NOMO-1 (cell line): ENCODE measurements around the gene UNC119B.
A peak's percentile ranks its signal among the peaks of the same experiment; 100 is the strongest.
"Not testable (repeated sequence)": the region's sequence is repeated elsewhere in the genome, so short reads cannot be mapped to it uniquely, and the experiment has no call there.

ENCODE experiments used
- DNase-seq, 2 experiments: peaks; one replicate each; lab custom pipeline; 2025; ENCODE audit not compliant: unreplicated experiment in 2 of 2; lab: John Stamatoyannopoulos, UW

The UNC119B gene

DNA sequence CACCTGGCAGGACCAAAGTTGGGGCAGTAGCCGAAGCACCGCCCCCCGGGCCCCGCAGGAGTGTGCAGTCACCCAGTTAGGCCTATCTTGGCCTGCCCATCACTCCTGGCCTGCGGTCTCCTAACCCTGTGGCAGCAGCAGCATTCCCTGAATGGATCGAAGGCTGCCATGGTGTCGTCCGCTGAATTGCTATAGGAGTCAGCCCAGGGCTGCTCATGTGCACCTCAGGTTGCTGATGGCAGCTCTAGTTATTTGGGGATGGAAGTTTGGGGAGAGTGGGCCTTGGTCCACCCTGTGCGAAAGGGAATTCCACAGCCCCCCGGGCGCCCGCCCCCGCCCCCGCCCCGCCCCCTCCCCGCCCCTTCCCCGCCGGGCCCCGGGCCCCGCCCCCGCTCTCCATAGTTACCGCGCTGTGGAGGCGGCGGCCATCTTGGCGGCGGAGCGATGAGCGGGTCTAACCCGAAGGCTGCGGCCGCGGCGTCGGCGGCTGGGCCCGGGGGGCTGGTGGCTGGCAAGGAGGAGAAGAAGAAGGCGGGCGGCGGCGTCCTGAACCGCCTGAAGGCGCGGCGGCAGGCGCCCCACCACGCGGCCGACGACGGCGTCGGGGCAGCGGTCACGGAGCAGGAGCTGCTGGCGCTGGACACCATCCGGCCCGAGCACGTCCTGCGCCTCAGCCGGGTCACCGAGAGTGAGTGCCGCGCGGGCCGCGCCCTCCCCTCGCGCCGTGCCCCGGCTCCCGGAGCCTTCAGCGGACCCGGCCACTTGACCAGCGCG is at the start of gene UNC119B:
Gene UNC119B (plus strand): TSS at position 428 of the 774 bp plus-strand sequence. CDS start 17 bp downstream, at position 445.
- DNase-seq = peak; percentile 43 to 45

GRCh38 chr12:120661432-120661831 is 48.8 kb upstream of the UNC119B start:
- no peak for DNase-seq

DNA sequence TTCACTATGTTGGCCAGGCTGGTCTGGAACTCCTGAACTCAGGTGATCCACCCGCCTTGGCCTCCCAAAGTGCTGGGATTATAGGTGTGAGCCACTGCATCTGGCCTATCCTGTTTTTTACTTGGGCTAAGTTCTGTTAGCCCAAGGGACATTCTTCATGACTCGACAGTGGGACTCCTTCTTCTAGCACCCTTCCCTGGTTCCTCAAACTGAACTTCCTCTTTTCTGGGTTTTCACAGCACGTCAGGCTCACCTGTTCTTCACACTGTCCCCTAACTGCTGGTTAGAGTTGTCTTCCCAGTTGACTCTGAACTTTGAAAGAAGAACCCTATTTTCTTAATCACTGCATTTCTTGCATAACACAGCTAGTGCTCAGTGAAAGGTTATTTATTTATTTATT is 47.4 kb upstream of the UNC119B start:
- peak; percentile 40 to 79 for DNase-seq

DNA sequence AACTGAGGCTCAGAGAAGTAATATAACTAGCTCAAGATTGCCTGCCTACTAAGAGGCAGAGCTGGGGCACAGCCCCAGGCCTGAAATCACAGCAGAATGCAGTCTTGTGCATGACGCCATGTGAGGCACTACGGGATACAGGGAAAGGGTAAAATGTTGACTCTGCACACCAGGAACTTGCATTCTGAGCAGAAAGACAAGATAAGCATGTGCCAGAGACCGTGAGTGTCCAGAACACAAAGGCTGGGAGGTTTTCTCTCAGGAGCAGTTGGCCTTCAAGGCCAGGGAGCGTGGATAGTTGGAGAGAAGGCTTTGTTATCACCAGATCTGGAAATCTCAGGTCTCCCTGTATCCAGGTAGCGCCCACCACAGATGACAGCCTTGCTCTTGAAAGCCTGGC is 46.5 kb upstream of the UNC119B start:
- no peak for DNase-seq

DNA sequence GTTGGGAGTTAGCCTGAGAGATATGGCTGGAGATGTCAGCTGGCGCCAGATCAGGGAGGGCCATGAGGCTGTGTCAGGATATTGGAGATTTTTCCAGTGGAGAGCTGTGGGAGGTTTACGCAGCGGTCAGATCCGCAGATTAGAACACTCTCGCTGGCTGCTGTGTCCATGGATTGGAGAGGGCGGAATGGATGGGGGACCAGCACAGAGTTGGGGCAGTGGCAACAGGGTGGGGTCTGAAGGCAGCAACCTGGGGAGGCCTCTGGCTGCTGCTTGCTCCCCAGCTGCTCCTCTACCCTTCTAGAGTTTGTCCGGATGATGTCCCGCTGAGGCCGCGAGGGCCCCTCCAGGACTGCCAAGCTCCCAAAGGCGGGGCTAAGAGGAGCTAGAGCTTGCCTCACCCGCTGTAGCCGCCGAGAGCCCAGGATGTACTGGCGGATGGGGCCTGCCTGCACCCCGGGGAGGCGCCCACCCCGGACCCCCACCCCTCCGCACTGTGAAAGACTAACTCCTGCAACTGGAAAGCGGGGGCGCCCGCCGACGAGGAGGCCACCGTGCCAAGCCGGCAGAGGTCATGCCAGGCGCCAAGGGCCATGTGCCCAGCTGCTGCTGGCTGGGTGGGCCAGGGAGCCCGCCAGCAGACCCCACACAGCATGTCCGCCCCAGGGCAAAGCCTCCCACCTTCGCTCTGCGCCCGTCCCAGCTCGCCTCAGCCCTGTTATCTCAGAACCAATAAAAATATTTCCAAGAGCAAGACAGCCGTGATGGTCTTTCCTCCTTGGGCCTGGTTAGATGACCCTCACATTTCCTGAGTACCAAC is 43.5 kb upstream of the UNC119B start:
- DNase-seq = no peak

- DNase-seq = no peak
Observed at GRCh38 chr12:120668091-120668867, 42.0 kb upstream of the UNC119B start.

- no peak for DNase-seq
Observed at GRCh38 chr12:120668868-120669840, 41.1 kb upstream of the UNC119B start.

DNA sequence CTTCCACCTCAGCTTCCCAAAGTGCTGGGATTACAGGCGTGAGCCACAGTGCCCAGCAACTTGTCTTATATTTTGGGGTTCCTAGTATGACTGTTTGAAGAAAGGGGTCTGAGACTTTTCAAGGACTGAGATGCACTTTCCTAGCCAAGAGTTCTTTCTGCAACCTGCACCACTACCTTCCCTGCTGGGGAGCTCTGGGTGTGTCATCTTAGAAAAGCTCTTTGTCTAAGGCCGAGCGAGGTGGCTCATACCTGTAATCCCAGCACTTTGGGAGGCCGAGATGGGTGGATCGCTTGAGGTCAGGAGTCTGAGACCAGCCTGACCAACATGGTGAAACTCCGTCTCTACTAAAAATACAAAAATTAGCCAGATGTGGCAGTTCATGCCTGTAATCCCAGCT is 40.0 kb upstream of the UNC119B start:
- not testable (repeated sequence) for DNase-seq

DNA sequence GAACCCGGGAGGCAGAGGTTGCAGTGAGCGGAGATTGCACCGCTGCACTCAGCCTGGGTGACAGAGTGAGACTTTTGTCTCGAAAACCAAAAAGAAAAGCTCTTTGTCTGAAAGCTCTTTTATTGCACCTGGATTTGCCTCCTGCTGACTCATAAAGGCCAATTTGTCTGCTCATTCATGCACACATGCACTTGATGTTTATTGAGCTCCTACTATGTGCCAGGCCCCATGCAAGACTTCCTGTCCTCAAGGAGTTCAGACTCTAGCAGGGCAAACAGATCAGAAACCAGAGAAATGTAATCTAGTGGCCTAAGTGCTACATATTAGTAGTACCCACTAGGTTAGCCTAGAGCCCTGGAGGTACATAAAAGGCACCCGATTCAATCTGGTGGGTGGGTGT is 39.6 kb upstream of the UNC119B start:
- no peak for DNase-seq

DNA sequence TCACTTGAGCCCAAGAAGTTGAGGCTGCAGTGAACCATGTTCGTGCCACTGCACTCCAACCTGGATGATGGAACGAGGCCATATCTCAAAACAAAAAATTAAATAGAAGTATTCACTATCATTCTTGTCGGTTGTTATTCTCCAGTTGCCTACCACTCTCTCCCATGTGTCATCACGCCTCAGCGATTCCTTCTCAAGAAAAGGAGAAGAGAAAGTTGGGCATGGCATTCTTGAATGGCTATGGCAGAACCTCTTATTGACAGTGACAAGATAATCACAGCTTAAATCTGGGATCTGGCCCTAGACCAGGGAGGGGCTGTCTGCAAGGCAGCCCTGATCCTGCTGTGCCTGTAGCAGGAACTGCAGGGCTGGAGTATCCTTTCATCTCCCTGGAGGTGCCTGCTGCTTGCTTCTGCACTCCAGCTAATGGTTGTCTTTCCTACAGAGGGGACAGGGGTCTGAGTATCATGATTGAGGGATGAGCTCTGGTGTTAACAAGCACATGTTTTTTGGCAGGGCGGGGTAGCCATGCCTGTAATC is 36.1 kb upstream of the UNC119B start:
- peak; percentile 56 to 62 for DNase-seq

DNA sequence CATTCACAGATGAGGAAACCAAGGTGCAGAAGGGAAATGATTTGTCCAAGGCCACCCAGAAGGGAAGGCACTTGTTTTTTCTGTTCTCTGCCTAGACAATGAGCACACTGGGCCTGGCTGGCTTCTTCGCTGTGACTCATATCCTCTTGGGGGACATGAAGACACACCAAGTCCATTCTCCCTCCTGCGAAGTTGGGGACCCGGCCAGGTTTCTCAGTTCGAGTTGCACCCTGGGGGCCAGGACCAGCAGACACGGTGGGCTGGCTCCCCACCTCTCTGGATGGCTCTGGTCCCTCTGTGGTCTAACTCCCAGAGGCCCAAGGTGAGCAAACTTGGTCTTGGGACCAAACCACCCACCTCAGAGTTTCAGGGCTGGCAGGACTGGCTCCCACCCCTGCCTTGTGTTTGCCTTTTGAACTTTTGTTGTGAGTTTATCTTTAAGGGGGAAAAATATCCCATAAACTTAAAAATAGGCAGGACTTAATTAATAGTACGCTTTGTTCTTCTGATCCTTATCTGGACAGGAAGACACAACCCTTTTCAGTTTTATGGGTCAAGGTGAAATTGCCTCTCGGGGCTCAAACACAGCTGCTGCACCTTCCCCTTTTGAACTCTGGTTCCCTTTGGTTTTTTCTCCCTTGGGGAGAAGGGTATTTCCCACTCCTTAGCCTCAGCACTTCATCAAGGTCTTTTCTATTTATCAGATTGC is 32.3 kb upstream of the UNC119B start:
- peak; percentile 14 to 61 for DNase-seq

- peak in 1 of 2 experiments; percentile 21 for DNase-seq
Observed at GRCh38 chr12:120678572-120678971, 31.7 kb upstream of the UNC119B start.

- DNase-seq = peak; percentile 15 to 33
Observed at GRCh38 chr12:120680165-120680738, 30.0 kb upstream of the UNC119B start.

DNA sequence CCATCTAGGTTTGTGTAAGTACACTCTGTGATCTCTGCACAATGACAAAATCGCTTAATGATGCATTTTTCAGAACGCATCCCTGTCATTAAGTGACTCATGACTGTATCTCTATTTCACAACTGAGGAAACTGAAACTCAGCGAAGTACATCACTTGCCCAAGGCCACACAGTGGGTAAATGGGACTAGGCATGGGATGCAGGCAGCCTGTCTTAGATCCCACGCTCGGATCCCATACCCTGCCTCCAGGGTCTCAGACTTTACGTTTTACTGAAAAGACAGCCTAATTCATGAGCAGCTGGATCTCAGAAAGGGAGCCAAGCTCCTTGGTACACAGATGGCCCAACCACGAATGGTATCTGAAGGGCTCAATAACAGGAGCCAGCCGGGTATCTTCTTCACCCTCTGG is 25.7 kb upstream of the UNC119B start:
- peak; percentile 81 to 96 for DNase-seq

DNA sequence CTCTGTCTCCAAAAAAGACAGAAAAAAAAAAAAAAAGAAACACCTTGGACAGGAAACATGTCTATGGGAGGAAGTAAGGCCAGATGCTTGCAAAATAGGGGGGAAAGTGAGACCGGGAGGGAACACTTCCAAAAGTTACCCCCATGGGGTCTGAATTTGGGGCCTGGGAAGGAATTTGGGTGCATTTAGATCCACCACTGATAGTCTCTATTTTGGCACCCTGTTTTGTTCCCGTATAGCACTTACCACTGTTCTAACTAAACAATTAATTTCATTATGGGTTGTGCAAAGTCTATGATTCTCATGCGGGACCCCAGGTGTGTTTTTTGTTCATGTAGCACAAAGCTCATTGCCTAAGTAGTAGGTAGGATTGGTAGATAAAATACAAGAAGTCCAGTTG is 24.7 kb upstream of the UNC119B start:
- no peak for DNase-seq

DNA sequence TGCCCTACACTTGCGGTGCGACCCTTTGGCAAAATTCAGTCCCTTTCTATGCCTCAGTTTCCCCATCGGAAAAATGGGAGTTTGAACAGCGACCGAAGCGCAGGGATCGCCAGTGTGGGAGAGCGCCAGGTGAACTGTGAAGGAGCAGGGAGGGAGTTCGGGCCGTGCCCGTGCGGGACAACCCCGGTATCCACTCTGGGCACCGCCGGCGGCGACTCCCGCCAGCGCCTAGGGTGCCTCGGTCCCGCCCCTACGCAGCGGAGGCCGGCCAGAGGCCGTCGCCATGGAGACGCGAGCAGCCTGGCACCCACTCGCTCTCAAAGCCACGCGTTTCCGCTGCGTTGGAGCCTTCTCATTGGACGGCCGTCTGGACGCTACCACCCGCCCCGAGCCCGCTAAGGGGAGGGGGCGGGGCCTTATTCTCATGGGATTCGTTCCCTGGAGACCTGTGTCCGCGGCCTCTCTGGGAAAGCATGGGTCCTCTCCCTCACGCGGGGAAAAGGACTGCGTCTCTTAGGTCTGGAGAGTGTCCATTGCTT is 24.0 kb upstream of the UNC119B start:
- peak; percentile 97 for DNase-seq

DNA sequence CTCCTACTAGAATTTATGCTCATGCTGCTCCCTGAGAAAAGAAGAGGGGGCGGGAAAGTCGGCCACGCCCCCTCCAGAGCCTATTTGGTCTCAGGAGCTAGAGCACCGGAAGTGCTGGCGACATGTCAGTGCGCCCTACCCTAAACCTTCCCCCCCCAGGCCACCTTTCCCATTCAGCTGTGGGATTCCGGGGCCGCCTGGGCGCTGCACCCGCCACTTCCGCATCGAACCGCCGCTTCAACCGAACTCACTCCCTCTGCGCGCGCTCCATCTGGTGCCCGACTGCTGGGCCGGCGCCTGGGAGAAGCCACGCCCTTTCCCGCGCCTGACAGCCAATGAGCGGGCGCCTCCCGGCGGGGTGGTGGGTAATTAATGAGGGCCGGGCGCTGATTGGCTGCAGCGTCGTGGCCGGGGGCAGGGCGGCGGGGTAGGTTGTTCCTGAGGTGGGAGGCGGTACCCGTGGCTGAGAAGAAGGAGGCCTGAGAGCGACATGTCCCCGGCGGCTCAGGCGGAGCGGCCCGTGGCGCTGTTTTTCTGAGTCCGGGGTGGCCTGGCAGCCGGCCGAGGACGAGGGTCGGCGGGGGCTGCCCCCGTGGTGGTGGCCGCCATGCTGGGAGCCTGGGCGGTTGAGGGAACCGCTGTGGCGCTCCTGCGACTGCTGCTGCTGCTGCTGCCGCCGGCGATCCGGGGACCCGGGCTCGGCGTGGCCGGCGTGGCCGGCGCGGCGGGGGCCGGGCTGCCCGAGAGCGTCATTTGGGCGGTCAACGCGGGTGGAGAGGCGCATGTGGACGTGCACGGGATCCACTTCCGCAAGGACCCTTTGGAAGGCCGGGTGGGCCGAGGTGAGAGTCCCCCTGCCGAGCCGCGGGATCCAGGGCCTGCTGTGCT is 23.3 kb upstream of the UNC119B start, which contains the start of gene MLEC:
Gene MLEC (plus strand): TSS at position 460 of the 888 bp plus-strand sequence. CDS start 148 bp downstream, at position 608.
- DNase-seq = peak; percentile 98 to 99
